Measurements from ENCODE around the gene PLEKHA8.

PLEKHA8 gene

DNA sequence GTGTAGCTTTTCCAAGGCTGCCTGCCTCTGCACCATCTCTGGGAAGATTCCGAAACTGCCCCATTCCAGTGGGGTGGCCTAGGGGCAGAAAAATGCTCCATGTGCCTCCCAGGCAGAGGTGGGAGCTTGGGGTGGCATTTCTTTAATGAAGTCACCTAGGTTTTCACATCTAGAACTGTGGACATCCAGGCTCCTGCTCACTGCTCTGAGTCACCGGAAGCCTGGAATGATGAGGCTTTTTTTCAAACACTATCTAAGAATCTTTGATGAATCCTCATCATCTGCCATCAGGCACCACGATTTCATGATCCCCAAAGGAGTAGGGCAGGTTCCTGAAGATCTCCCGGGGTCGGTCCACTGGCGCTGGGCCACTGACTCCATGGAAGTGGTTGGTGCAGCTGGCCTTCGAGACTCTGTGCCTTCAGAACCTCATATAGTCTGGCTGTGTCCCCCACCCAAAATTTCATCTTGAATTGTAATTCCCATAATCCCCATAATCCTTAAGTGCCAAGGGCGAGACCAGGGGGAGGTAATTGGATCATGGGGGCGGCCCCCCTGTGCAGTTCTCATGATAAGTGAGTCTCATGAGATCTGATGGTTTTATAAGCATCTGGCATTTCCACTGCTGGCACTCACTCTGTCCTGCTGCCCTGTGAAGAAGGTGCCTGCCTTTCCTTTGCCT, 143.7 kb downstream of the PLEKHA8 start:
- no peak for DNase-seq

DNA sequence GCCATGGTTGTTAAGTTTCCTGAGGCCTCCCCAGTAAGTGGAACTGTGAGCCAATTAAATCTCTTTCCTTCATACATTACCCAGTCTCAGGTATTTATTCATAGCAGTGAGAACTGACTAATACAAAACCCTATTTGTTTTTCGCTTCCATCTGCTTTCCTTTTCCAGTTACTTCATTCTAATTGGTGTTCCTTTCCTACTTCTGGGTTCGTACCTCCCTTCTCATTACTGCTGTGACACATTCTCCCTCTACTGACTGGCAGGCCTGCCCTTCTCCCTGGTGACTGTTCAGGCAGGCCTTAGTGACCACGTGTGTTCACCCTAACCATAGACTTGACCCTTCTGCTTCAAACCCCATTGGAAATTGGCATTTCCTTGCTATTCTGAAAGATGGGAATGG, 144.2 kb downstream of the PLEKHA8 start:
- no peak for DNase-seq

DNA sequence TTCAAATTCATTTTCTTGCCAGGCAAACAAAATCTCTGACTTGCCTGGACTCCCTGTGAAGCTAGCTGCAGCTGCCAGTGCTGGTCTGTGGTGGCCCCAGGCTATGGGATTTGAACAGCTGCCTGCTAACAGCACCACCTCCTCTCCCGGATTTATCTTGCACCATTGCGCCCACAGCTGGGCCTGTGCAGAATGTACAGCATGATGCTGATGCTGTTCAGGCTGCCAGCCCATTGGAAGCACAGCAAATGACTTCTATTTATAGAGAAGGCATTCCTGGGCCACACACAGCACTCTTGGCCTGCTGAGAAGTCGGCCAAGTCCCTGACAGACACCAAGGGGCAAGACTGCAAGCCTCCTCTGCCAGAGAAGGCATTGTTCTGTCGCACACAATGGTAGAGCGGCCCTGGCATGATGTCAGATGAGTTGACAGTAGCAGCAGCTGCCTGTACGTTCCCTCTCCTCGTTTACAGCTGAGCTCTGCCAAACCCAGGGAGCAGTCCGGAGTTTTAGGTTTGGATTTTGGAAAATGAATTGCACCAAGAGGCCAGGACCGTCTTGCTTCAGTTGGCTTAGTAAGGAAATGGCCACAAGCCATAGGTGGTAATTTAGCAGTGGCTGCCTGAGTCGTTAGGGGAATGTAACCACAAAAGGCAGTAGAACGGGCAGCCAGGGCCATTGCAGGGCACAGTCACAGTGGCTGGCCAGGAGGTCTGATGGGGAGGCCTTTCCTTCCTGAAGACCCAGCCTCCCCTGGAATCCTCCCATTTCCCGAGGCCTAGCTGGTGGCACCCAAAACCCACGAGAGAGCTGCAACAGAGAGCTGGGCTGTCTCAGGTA, 145.1 kb downstream of the PLEKHA8 start:
- no peak for DNase-seq

DNA sequence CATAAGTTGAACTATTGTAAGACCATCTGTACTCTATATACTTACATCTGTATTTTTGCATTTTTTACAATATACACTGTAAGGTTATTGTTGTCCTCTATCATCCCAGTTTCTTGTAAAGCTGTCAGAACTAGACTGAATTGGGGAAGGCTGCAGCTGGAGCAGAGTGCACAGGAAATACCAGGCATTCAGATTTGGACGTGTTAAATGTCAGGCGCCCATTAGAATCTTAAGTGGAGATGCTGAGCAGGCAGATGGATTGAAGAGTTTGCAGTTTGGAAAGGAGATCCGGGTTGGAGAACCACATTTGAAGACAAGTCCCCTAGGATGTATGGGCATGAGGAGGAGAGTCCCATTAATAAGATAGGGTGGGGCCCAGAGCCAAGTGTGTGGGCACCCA, 147.0 kb downstream of the PLEKHA8 start:
- no peak for DNase-seq

DNA sequence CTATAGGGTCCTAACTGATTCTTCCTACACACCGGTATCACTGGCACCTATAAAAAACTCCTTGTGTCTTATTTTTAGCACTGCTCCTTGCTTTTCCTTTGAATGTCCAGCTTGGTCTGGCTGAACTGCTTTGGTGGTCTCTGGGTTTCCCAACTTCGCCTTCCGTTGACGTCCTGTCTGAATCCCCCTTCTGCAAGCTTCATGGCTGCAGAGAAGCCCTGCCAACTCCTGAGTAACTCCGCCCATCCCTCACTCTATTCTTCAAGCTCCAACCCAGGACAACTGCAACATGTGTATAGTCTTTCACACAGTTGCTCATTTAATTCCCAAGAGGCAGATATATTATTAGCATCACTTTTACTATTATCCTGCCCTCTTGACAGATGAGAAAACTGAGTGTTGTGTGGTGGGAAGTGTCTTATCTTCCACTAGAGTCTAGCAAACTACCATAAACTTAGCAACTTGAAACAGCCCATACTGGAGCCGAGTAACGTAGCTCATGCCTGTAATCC, 147.5 kb downstream of the PLEKHA8 start:
- no peak for DNase-seq

DNA sequence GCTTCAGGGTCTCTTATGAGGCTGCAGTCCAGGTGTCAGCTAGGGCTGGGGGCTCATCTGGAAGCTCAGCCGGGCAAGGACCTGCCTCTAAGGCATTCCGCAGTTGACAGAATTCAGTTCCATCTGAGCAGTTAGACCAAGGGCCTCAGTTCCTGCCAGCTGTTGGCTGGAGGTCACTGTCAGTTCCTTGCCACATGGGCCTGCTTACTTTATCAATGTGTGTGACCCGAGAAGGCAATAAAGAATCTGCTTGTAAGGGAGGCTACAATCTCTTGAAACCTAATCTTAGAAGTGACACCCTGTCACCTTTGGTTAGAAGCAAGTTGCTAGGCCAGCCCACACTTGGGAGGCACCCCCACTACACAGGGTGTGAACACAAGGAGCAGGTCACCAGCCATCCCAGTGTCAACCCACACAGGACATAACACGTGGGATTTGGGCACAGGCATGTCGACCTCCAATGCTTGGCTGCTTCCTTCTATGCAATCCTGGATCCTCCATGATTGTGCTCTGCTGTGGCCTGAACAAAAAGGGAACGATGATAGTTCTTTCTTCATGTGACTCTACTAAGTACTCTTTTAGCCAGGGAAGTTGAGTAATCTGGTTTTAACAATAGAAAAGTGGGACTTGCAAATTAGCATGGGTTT, 148.4 kb downstream of the PLEKHA8 start:
- DNase-seq, result no peak

DNA sequence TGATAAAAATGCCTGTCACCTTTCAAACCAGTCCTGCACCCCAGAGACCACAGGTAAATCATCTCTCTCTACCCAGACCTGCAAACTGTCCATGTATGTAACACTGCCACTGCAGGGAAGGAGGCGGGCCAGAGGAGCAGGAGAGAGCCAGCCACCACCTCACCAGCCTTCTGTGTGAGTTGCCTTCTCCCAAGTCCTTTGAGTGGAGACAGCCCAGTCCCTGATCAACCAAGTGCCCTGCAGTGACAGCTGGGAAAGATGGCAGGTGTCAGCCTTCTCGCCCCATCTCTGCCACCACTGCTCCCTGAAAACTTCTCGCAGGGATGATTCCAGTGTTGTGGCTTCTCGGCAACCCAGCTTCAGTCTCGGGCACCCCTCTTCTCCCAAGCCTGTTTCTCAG, 149.0 kb downstream of the PLEKHA8 start:
- no peak for DNase-seq

DNA sequence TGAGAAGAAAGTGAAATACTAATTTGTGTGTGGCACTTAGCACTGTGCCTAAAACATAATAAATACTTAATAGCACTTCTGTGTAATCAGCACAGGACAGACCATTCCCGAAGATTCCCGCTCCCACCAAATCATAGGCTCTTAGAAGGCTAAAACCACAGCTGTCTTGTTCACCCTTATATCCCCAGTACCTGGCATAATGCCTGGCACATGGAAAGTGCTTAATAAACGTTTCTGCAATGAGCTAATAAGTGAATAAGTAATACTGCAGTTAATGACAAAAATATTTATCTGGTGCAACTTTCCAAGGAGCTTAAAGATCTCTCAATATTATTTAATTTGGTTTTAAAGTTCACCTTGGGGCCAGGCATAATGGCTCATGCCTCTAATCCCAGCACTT, 149.8 kb downstream of the PLEKHA8 start:
- no peak for DNase-seq

DNA sequence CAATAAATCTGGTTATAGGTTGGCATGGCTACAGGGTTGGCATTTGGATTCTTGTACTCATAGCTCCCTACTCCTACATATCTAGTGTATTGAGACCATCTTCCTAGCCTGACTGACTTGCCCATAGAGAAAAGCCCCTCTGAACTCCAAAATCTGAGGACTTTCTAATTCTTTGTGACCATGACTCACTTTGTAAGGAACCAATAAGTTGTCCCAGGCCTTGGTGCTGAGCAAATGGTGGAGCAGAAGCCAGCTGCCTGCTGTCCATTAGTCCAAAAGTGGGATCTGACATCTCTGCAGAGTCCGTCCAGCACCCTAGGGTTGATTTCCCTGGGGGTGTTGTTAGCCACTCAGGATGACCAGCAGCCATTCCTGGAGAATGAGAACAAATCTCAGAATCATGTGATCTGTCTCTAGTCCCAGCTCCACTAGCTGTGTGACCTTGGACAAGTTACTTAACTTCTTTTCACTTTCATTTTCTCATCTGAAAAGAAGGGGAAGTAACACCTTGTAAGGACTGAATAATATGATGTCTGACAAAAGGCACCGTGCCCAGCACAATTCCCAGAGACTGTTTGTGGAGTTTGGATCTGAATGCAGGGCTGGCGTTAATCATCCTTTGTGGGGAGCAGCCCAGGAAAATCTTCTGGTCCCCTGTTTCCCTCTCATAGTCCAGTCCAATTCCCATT, 150.7 kb downstream of the PLEKHA8 start:
- DNase-seq, result peak in 1 of 2 donors; percentile 20
